Tibial nerve (tissue), 4 donors: ENCODE measurements around the gene OVOL1.

Source experiments
- EP300 ChIP-seq, 2 donors: sonication (generic); formaldehyde crosslinking; IDR thresholded peaks; one replicate each; pipeline ENCODE4 v1.6.1; 2017; ENCODE audit warnings: antibody characterized with exemption in 2 of 2, mild to moderate bottlenecking in 1 of 2
- POLR2A ChIP-seq, 2 donors: fragments of 450-650 bp; IDR thresholded peaks; one replicate each; pipeline ENCODE4 v1.6.1; 2017; ENCODE audit warnings: antibody characterized with exemption in 2 of 2, mild to moderate bottlenecking in 2 of 2, moderate library complexity in 2 of 2
- TF ChIP-seq, protein P1 (sequence below), 5 experiments: fragments of 200-600 bp in 3 of 5; fragments of 450-650 bp in 2 of 5; sonication (generic) in 3 of 5; IDR thresholded peaks; one replicate each; pipeline ENCODE4 v1.5.1; 2016 to 2019; ENCODE audit warnings: antibody characterized with exemption in 5 of 5, mild to moderate bottlenecking in 3 of 5, moderate library complexity in 2 of 5

DNA sequence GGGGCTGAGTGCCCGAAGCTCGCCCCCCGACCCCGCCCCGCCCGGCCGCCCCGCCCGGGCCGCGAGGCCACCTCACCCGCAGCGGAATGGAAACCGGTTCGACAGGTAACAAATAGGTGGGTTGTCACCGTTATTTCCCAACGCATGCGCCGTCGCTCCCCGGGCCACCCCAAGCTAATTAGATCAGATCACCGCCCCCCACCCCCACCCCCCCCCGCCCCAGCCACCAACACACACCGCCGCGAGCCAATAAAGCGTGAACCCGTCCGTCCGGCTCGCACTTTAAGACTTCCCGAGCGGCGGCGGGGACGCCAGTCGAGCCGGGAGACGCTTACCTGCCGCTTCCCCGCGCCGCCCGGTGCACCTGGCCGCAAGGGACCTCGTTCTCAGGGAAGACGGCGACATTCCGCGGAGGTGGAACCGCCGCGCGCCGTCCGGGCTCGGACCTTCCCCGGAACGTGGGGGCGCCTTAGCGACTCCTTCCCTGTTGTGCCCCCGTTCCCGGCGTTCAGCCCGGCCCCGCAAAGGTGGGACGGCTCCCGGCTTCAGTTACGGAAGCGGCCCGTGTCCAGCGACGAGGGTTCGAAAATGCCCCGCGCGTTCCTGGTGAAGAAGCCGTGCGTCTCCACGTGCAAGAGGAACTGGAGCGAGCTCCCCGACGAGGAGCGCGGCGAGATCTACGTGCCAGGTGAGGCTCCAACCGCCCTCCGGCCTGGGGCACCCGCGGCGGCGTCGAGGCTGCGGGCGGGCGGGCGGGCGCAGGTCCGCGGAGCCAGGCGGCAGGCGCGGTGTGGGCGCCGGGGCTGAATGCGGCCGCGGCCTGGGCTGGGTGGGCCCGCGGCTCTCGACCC is at the start of gene OVOL1:
- TF ChIP-seq, protein P1, sequence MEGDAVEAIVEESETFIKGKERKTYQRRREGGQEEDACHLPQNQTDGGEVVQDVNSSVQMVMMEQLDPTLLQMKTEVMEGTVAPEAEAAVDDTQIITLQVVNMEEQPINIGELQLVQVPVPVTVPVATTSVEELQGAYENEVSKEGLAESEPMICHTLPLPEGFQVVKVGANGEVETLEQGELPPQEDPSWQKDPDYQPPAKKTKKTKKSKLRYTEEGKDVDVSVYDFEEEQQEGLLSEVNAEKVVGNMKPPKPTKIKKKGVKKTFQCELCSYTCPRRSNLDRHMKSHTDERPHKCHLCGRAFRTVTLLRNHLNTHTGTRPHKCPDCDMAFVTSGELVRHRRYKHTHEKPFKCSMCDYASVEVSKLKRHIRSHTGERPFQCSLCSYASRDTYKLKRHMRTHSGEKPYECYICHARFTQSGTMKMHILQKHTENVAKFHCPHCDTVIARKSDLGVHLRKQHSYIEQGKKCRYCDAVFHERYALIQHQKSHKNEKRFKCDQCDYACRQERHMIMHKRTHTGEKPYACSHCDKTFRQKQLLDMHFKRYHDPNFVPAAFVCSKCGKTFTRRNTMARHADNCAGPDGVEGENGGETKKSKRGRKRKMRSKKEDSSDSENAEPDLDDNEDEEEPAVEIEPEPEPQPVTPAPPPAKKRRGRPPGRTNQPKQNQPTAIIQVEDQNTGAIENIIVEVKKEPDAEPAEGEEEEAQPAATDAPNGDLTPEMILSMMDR (IDR thresholded peaks at IDR 0.05), result no peak
- no peak for TF ChIP-seq POLR2A (IDR thresholded peaks at IDR 0.05)
- TF ChIP-seq EP300 (IDR thresholded peaks at IDR 0.05), result no peak
